GM11168 (cell line): ENCODE results near the gene ASS1.

Source experiments
- in situ Hi-C: fragments of 300-500 bp; cut with MboI; formaldehyde crosslinking; loops from one replicate; pipeline ENCODE4 v1.12.0; 2022; ENCODE audit warnings: low sequenced_read_pairs; ENCODE audit not compliant: unreplicated experiment

Gene ASS1

DNA sequence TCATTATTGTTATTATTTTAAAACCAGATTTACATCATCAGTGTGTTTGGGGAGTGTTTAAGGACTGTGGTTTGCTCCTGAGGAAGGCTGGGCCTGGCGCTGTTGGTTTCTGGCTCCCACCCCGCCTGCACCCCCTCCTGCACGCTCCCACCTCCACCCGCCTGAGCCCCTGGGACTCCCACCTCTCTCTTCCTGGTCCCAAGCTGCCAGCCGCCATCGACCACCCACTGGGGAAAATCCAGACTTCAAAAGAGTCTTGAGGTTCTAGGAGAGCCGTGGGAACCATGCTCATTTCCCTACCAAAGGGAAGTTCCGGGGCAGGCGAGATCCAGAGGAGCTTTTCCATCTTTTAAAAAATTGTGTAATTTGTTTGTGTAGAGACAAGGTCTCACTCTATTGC, 99.6 kb downstream of the ASS1 start:
- in situ Hi-C loops = no loop called here

DNA sequence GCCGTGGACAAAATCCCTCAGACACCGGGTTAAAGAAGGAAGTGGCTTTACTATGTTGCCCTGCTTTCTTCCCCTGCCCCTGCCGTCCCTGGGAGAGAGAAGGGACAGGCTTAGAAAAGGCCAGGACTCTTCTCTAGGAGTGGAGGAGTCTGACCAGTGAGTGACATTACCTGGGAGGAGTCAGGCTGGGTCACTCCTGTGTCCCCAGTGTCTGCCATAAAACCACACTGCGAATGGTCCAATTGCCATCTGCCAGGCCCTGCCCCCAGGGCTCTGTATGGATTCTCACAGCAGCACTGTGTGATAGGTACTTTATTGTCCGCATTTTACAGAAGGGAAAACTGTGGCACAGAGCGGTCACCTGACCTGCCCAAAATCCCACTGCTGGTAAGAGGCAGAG, 103.3 kb downstream of the ASS1 start:
- in situ Hi-C loops = no loop called here

DNA sequence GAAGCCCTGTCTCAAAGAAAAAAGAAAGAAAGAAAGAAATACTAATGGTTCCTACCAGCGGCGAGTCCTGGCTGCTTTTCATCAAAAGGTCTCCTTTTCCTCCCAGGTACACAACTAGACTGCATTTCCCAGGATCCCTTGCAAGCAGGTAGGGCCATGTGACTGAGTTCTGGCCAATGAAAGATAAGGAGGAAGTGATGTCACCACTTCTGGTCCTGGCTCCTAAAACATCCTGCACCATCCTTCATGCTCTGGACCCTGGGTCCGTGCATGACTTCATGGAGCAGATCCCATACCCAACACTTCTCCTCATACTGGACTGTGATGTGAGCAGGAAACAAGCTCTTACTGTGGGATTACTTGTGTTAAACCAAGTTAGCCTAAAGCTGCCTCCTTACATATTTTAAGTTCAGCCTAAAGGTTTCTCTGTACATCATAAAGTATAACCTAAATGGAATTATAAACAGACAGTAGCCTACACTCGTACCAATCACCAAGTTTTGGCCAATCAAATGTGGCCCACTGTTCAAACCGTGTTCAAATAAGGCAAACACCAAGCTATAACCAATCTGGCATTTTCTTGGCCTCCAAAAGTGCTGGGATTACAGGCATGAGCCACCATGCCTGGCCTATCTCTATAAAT, 104.5 kb downstream of the ASS1 start:
- in situ Hi-C loops = no loop called here
